Measurements from ENCODE around the gene SFXN3. TPM values are rescaled to one million over a fixed set of nuclear protein-coding genes. Genes with fewer than 3 reads are reported as not detected.

The SFXN3 gene
- total RNA-seq, 1 experiment from 2014 or later = 5.6 TPM

GRCh38 chr10:101014230-101014884, 16.7 kb upstream of the SFXN3 start:
- Mint-ChIP-seq H3K4me3 (no peak overlapping the region), H3K36me3 (no peaks in the 10 kb centered on the region), H3K9me3 (no peaks in the 10 kb centered on the region), H3K27ac (no peak overlapping the region), H3K4me1 (peaks cover 29% of the 10 kb centered on the region), H3K27me3 (ENCODE audit: low read depth) (peaks cover 50% of the 10 kb centered on the region)
- no peak for TF ChIP-seq ELF4 (CRISPR knock-in tag; IDR thresholded peaks at IDR 0.05; ENCODE audit: low read depth)
- no peak for TF ChIP-seq ZNF416 (CRISPR knock-in tag; IDR thresholded peaks at IDR 0.05)
- TF ChIP-seq, protein P1, sequence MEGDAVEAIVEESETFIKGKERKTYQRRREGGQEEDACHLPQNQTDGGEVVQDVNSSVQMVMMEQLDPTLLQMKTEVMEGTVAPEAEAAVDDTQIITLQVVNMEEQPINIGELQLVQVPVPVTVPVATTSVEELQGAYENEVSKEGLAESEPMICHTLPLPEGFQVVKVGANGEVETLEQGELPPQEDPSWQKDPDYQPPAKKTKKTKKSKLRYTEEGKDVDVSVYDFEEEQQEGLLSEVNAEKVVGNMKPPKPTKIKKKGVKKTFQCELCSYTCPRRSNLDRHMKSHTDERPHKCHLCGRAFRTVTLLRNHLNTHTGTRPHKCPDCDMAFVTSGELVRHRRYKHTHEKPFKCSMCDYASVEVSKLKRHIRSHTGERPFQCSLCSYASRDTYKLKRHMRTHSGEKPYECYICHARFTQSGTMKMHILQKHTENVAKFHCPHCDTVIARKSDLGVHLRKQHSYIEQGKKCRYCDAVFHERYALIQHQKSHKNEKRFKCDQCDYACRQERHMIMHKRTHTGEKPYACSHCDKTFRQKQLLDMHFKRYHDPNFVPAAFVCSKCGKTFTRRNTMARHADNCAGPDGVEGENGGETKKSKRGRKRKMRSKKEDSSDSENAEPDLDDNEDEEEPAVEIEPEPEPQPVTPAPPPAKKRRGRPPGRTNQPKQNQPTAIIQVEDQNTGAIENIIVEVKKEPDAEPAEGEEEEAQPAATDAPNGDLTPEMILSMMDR (IDR thresholded peaks at IDR 0.05) = peak; percentile 79
- ChIA-PET POLR2A (interaction anchor here (2.0 kb wide), 1 partner anchor 16 kb away, joined by 14 read pairs; the partner anchor contains the start of gene LZTS2), CTCF (interaction anchor here (0.6 to 6.7 kb wide), 52 partner anchors 9 to 1041 kb away, joined by 3 to 277 read pairs (median 4); partner anchors contain the start of genes KAZALD1, KCNIP2, LZTS2 and MRPL43)
- DNase-seq (ENCODE audit: low spot score) (peak; percentile 91), ATAC-seq (peak; percentile 29)

DNA sequence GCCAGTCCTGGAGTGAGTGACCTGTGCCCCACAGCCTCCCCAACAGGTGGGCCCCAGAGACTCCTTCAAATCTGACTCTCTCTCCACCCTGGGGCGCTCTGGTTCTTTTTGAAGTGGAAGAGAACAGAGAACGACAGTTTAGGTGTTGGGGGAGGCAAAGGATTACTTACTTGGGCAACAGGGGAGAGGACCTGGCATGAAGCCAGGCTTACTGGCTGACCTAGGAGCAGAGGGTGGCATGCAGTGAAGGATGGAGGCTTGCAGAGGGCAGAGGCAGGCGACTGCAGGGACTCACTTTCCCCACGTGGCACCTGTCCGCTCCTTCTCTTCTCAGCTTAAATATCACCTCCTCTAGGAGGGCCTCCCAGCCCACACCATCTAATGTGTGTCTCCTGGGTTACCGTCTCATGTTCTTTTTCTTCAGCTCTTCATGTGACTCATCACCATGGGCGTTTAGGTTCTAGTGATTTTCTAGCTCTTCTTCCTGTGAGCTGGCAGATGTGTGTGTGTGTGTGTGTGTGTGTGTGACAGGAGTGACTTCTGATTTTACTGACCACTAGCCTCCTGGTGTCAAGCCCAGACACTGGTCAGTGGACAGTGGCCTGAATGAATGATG, 16.0 kb upstream of the SFXN3 start:
- peaks cover 29% of the 10 kb centered on the region for H3K4me1 Mint-ChIP-seq
- H3K4me3 Mint-ChIP-seq = no peak overlapping the region
- CTCF ChIA-PET = interaction anchor here (0.6 to 6.7 kb wide), 43 partner anchors 9 to 828 kb away, joined by 3 to 277 read pairs (median 5); partner anchors contain the start of genes KAZALD1, KCNIP2, LZTS2 and MRPL43
- H3K27me3 Mint-ChIP-seq (ENCODE audit: low read depth) = peaks cover 55% of the 10 kb centered on the region
- no peak overlapping the region for H3K27ac Mint-ChIP-seq
- POLR2A ChIA-PET = interaction anchor here (2.0 kb wide), 1 partner anchor 17 kb away, joined by 14 read pairs; the partner anchor contains the start of gene LZTS2
- no peaks in the 10 kb centered on the region for H3K9me3 Mint-ChIP-seq
- TF ChIP-seq, protein P2, sequence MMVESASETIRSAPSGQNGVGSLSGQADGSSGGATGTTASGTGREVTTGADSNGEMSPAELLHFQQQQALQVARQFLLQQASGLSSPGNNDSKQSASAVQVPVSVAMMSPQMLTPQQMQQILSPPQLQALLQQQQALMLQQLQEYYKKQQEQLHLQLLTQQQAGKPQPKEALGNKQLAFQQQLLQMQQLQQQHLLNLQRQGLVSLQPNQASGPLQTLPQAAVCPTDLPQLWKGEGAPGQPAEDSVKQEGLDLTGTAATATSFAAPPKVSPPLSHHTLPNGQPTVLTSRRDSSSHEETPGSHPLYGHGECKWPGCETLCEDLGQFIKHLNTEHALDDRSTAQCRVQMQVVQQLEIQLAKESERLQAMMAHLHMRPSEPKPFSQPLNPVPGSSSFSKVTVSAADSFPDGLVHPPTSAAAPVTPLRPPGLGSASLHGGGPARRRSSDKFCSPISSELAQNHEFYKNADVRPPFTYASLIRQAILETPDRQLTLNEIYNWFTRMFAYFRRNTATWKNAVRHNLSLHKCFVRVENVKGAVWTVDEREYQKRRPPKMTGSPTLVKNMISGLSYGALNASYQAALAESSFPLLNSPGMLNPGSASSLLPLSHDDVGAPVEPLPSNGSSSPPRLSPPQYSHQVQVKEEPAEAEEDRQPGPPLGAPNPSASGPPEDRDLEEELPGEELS (CRISPR knock-in tag; IDR thresholded peaks at IDR 0.05) = no peak
- TF ChIP-seq SMAD4 (CRISPR knock-in tag; IDR thresholded peaks at IDR 0.05) (no peak), HMGA2 (CRISPR knock-in tag; IDR thresholded peaks at IDR 0.05) (no peak), JUN (CRISPR knock-in tag; IDR thresholded peaks at IDR 0.05) (no peak), ZNF396 (CRISPR knock-in tag; IDR thresholded peaks at IDR 0.05; ENCODE audit: borderline replicate concordance) (no peak)
- TF ChIP-seq, protein P3, sequence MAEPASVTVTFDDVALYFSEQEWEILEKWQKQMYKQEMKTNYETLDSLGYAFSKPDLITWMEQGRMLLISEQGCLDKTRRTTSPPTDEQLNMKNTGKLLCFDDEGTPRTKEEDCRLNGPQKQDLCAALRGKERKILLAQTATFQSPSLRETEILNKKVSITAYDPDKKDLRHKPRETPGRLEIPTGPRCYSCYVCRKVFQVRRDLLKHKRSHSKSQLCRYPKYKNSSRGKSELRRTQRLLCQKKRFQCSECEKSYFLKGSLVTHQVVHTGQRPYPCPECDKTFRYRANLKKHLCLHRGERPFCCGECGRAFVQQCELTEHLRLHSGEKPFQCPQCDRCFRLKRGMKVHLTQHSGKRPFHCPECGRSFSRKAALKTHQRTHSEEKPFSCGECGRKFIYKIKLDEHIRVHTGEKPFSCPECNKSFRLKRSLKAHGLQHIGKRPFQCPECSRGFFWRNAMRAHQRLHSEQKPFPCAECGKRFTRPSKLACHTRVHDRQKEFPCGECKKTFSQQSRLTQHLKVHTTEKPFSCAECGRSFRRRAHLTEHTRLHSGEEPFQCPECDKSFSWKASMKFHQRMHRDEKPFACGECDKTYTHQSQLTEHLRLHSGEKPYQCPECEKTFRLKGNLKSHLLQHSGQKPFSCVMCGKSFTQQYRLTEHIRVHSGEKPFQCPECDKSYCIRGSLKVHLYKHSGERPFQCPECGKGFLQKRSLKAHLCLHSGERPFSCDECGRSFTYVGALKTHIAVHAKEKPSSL (CRISPR knock-in tag; conservative IDR thresholded peaks at IDR 0.05) = no peak
- DNase-seq (ENCODE audit: low spot score) (no peak), ATAC-seq (no peak)
- no peaks in the 10 kb centered on the region for H3K36me3 Mint-ChIP-seq

- Mint-ChIP-seq H3K36me3 (no peaks in the 10 kb centered on the region), H3K4me3 (no peak overlapping the region), H3K27ac (no peak overlapping the region), H3K9me3 (no peaks in the 10 kb centered on the region), H3K27me3 (ENCODE audit: low read depth) (peaks cover 59% of the 10 kb centered on the region), H3K4me1 (peaks cover 29% of the 10 kb centered on the region)
- ChIA-PET CTCF (interaction anchor here (2.3 to 6.7 kb wide), 5 partner anchors 14 to 126 kb away, joined by 11 to 277 read pairs (median 46); partner anchors contain the start of genes LZTS2, PDZD7 and SFXN3), POLR2A (interaction anchor here (2.0 kb wide), 1 partner anchor 17 kb away, joined by 14 read pairs; the partner anchor contains the start of gene LZTS2)
- DNase-seq (ENCODE audit: low spot score) (no peak), ATAC-seq (no peak)
- TF ChIP-seq ZNF423 (CRISPR knock-in tag; IDR thresholded peaks at IDR 0.05) = no peak
- TF ChIP-seq ZNF416 (CRISPR knock-in tag; IDR thresholded peaks at IDR 0.05) = no peak
- no peak for TF ChIP-seq E2F4 (CRISPR knock-in tag; IDR thresholded peaks at IDR 0.05; ENCODE audit: borderline replicate concordance, low read depth)
- no peak for TF ChIP-seq KAT7 (CRISPR knock-in tag; IDR thresholded peaks at IDR 0.05; ENCODE audit: borderline replicate concordance)
- no peak for TF ChIP-seq MAX (CRISPR knock-in tag; IDR thresholded peaks at IDR 0.05)
- TF ChIP-seq RORB (CRISPR knock-in tag; IDR thresholded peaks at IDR 0.05) = no peak
- TF ChIP-seq FOXK1 (CRISPR knock-in tag; IDR thresholded peaks at IDR 0.05) = no peak
- TF ChIP-seq NR3C1 (CRISPR knock-in tag; conservative IDR thresholded peaks at IDR 0.05; ENCODE audit: low read depth) = no peak
- TF ChIP-seq IRF2 (CRISPR knock-in tag; IDR thresholded peaks at IDR 0.05; ENCODE audit: borderline replicate concordance, low read depth) = no peak
- TF ChIP-seq, protein P4, sequence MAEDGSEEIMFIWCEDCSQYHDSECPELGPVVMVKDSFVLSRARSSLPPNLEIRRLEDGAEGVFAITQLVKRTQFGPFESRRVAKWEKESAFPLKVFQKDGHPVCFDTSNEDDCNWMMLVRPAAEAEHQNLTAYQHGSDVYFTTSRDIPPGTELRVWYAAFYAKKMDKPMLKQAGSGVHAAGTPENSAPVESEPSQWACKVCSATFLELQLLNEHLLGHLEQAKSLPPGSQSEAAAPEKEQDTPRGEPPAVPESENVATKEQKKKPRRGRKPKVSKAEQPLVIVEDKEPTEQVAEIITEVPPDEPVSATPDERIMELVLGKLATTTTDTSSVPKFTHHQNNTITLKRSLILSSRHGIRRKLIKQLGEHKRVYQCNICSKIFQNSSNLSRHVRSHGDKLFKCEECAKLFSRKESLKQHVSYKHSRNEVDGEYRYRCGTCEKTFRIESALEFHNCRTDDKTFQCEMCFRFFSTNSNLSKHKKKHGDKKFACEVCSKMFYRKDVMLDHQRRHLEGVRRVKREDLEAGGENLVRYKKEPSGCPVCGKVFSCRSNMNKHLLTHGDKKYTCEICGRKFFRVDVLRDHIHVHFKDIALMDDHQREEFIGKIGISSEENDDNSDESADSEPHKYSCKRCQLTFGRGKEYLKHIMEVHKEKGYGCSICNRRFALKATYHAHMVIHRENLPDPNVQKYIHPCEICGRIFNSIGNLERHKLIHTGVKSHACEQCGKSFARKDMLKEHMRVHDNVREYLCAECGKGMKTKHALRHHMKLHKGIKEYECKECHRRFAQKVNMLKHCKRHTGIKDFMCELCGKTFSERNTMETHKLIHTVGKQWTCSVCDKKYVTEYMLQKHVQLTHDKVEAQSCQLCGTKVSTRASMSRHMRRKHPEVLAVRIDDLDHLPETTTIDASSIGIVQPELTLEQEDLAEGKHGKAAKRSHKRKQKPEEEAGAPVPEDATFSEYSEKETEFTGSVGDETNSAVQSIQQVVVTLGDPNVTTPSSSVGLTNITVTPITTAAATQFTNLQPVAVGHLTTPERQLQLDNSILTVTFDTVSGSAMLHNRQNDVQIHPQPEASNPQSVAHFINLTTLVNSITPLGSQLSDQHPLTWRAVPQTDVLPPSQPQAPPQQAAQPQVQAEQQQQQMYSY (CRISPR knock-in tag; IDR thresholded peaks at IDR 0.05) = no peak
- no peak for TF ChIP-seq SOX15 (CRISPR knock-in tag; IDR thresholded peaks at IDR 0.05)
Measured at GRCh38 chr10:101015582-101015973, 15.5 kb upstream of the SFXN3 start.

Data from WTC11 (cell line).